Spleen (tissue), 11 donors: ENCODE measurements around the gene BZW2. TPM values are rescaled to one million over a fixed set of nuclear protein-coding genes. Genes with fewer than 3 reads are reported as not detected.

Experiments used
- DNase-seq: peaks from one replicate; pipeline ENCODE4 v3.0.0-alpha.2; 2020
- H3K27ac ChIP-seq, 8 donors: fragments of 200-600 bp; sonication (generic) in 7 of 8; 1 replicate in 4 of 8; 2 replicates in 4 of 8; pipeline versions ENCODE4 v1.5.0 to v1.8.0; 2016 to 2021; ENCODE audit warnings: inconsistent platforms in 4 of 8, mild to moderate bottlenecking in 4 of 8, moderate library complexity in 1 of 8
- H3K27me3 ChIP-seq, 7 donors: fragments of 200-600 bp; sonication (generic) in 6 of 7; replicated peaks in 1 of 7; 1 replicate in 4 of 7; 2 replicates in 3 of 7; pipeline versions ENCODE4 v1.5.0 to v1.8.0; 2016 to 2021; ENCODE audit warnings: inconsistent platforms in 3 of 7, mild to moderate bottlenecking in 1 of 7
- H3K36me3 ChIP-seq, 6 donors: fragments of 200-600 bp; sonication (generic) in 5 of 6; 1 replicate in 4 of 6; 2 replicates in 2 of 6; pipeline versions ENCODE4 v1.5.0 to v1.8.0; 2016 to 2021; ENCODE audit warnings: inconsistent platforms in 2 of 6
- H3K4me1 ChIP-seq, 6 donors: fragments of 200-600 bp; sonication (generic) in 5 of 6; 1 replicate in 3 of 6; 2 replicates in 3 of 6; pipeline versions ENCODE4 v1.5.0 to v1.8.0; 2016 to 2021; ENCODE audit warnings: inconsistent platforms in 3 of 6
- H3K4me3 ChIP-seq, 8 donors: fragments of 200-600 bp; sonication (generic) in 7 of 8; 1 replicate in 4 of 8; 2 replicates in 4 of 8; pipeline versions ENCODE4 v1.5.0 to v1.8.0; 2016 to 2021; ENCODE audit warnings: inconsistent platforms in 4 of 8, mild to moderate bottlenecking in 4 of 8, moderate library complexity in 2 of 8
- H3K9me3 ChIP-seq, 8 donors: fragments of 200-600 bp; sonication (generic) in 7 of 8; 1 replicate in 4 of 8; 2 replicates in 4 of 8; pipeline versions ENCODE4 v1.5.0 to v1.8.0; 2016 to 2021; ENCODE audit warnings: inconsistent platforms in 4 of 8
- CTCF ChIP-seq, 11 experiments: fragments of 200-600 bp in 7 of 11; fragments of 450-650 bp in 4 of 11; sonication (generic) in 4 of 11; IDR thresholded peaks in 8 of 11; conservative IDR thresholded peaks in 3 of 11; 1 replicate in 7 of 11; 2 replicates in 4 of 11; pipeline versions ENCODE4 v1.4.0 to v1.8.0; 2016 to 2021; ENCODE audit warnings: antibody characterized with exemption in 11 of 11, inconsistent platforms in 4 of 11, mild to moderate bottlenecking in 1 of 11
- POLR2A ChIP-seq, 3 donors: fragments of 450-650 bp; IDR thresholded peaks; one replicate each; pipeline ENCODE4 v1.5.1; 2017; ENCODE audit warnings: antibody characterized with exemption in 3 of 3, mild to moderate bottlenecking in 1 of 3
- POLR2AphosphoS5 ChIP-seq, 3 donors: sonication (generic); formaldehyde crosslinking; IDR thresholded peaks; one replicate each; pipeline ENCODE4 v1.5.1; 2017; ENCODE audit warnings: antibody characterized with exemption in 3 of 3
- WGBS, 5 donors: extraction: QIAGEN DNeasy Blood & Tissue Kit in 3 of 5; methylation state at CpG; one replicate each; pipeline versions ENCODE4 v1.1.5 to v1.1.7; 2013 to 2018; 5-methylcytosine and 5-hydroxymethylcytosine counted together
- intact Hi-C: fragments of 100-400 bp; cut with DNase I; formaldehyde crosslinking; loops from one replicate; pipeline ENCODE4 v1.15.0; 2023; ENCODE audit warnings: low total_unique reads
- polyA plus RNA-seq, 3 donors: library from polyadenylated mRNA; stranded (reverse); fragments of 200-250 nt; gene quantifications; one replicate each; pipeline ENCODE4 v1.2.1, GENCODE V29; 2013
- total RNA-seq, 7 donors: library from RNA; depleted of rRNA in 3 of 7; stranded (reverse); fragments of >200 nt in 3 of 7; fragmentation: NEBNext Ultra II Directional in 4 of 7; extraction: Animal tissue kit (Norgen Biotek cat#: 25700) in 4 of 7; gene quantifications; one replicate each; pipeline versions ENCODE4 v1.1.0 to v1.2.1, GENCODE V29; 2016 to 2021
- donor health status: healthy with polysubstance abuse.
- donor health status: DM: no; HTN: no; CAD: no; lungs with moderate emphysema.
- donor health status: DM: no; HTN: no; CAD: no.
- donor health status: Bipolar disorder and iron deficiency.
- donor health status: healthy.
- donor health status: DM: no; HTN: no; CAD: no.
- donor health status: DM: yes; HTN: yes; CAD: no.

Gene BZW2
- total and polyA plus RNA-seq, 10 donors, result 19.4 to 40.5 (median 26.8) TPM

- Histone ChIP-seq H3K9me3 (no peaks in the 10 kb centered on the region), H3K27ac (no peak overlapping the region), H3K36me3 (peaks cover 0 to 18% (median 5%) of the 10 kb centered on the region in 6 donors), H3K27me3 (no peaks in the 10 kb centered on the region), H3K4me1 (peaks cover 0 to 25% (median 6%) of the 10 kb centered on the region in 6 donors), H3K4me3 (no peak overlapping the region)
- 86 to 97% (median 91%) methylated on average over 1 of the region's 1 CpG for WGBS, 5 donors
- DNase-seq, result no peak
- TF ChIP-seq POLR2AphosphoS5 (IDR thresholded peaks at IDR 0.05) (no peak), POLR2A (IDR thresholded peaks at IDR 0.05) (no peak), CTCF (IDR thresholded peaks at IDR 0.05 in 8 of 11, conservative IDR thresholded peaks at IDR 0.05 in 3 of 11) (no peak)
- intact Hi-C loops, result no loop called here
Measured at GRCh38 chr7:16661924-16662323, 15.9 kb downstream of the BZW2 start.

- no peak for DNase-seq
- H3K27ac ChIP-seq, result no peak overlapping the region
Measured at GRCh38 chr7:16667355-16667754, 21.4 kb downstream of the BZW2 start.

GRCh38 chr7:16668049-16668858, 22.3 kb downstream of the BZW2 start:
- Histone ChIP-seq H3K4me3 (no peak overlapping the region), H3K27me3 (no peaks in the 10 kb centered on the region), H3K27ac (no peak overlapping the region), H3K36me3 (peaks cover 0 to 52% (median 6%) of the 10 kb centered on the region in 6 donors), H3K9me3 (no peaks in the 10 kb centered on the region), H3K4me1 (peaks cover 0 to 4% (median 0%) of the 10 kb centered on the region in 6 donors)
- no peak for DNase-seq
- intact Hi-C loops, result no loop called here
- 57 to 89% (median 76%) methylated on average over 11 of the region's 11 CpGs for WGBS, 5 donors
- TF ChIP-seq CTCF (IDR thresholded peaks at IDR 0.05 in 8 of 11, conservative IDR thresholded peaks at IDR 0.05 in 3 of 11) (no peak), POLR2A (IDR thresholded peaks at IDR 0.05) (no peak), POLR2AphosphoS5 (IDR thresholded peaks at IDR 0.05) (no peak)

More at GRCh38 chr7:16667355-16667754, 21.4 kb downstream of the BZW2 start:
- Histone ChIP-seq H3K4me1 (peaks cover 0 to 4% (median 0%) of the 10 kb centered on the region in 6 donors), H3K36me3 (peaks cover 0 to 48% (median 6%) of the 10 kb centered on the region in 6 donors), H3K27me3 (no peaks in the 10 kb centered on the region), H3K4me3 (no peak overlapping the region), H3K9me3 (no peaks in the 10 kb centered on the region)
- no peak for TF ChIP-seq POLR2AphosphoS5 (IDR thresholded peaks at IDR 0.05)
- no peak for TF ChIP-seq POLR2A (IDR thresholded peaks at IDR 0.05)
- no peak for TF ChIP-seq CTCF (IDR thresholded peaks at IDR 0.05 in 8 of 11, conservative IDR thresholded peaks at IDR 0.05 in 3 of 11)
- intact Hi-C loops, result no loop called here
- 87 to 98% (median 93%) methylated on average over 3 of the region's 3 CpGs for WGBS, 5 donors

GRCh38 chr7:16668978-16669377, 23.0 kb downstream of the BZW2 start:
- WGBS, 5 donors, result 93 to 99% (median 98%) methylated on average over 5 of the region's 5 CpGs
- Histone ChIP-seq H3K9me3 (no peaks in the 10 kb centered on the region), H3K4me1 (peaks cover 0 to 4% (median 0%) of the 10 kb centered on the region in 6 donors), H3K4me3 (no peak overlapping the region), H3K36me3 (peaks cover 0 to 55% (median 6%) of the 10 kb centered on the region in 6 donors), H3K27me3 (no peaks in the 10 kb centered on the region), H3K27ac (no peak overlapping the region)
- TF ChIP-seq POLR2AphosphoS5 (IDR thresholded peaks at IDR 0.05) (no peak), CTCF (IDR thresholded peaks at IDR 0.05 in 8 of 11, conservative IDR thresholded peaks at IDR 0.05 in 3 of 11) (no peak), POLR2A (IDR thresholded peaks at IDR 0.05) (no peak)
- no peak for DNase-seq
- intact Hi-C loops, result no loop called here
